ENCODE results near the gene TNFRSF18. TPM values are rescaled to one million over a fixed set of nuclear protein-coding genes. Genes with fewer than 3 reads are reported as not detected.

TNFRSF18 gene
- total RNA-seq, 2 donors from 2014 or later: 3.1 to 3.5 TPM

GRCh38 chr1:1220197-1220596 is 13.8 kb upstream of the TNFRSF18 start:
- Histone ChIP-seq H3K4me3 (no peak overlapping the region), H3K4me1 (replicated peaks) (no peaks in the 10 kb centered on the region), H3K36me3 (peaks cover 7 to 28% of the 10 kb centered on the region in 2 donors), H3K27ac (no peak overlapping the region), H3K27me3 (replicated peaks; ENCODE audit: insufficient read depth) (no peaks in the 10 kb centered on the region), H3K9me3 (no peaks in the 10 kb centered on the region)
- DNase-seq (ENCODE audit: low spot score): no peak
- 87% methylated on average over 24 of the region's 24 CpGs for WGBS
- TF ChIP-seq CTCF (IDR thresholded peaks at IDR 0.05) (no peak), POLR2A (IDR thresholded peaks at IDR 0.05) (no peak), POLR2AphosphoS5 (IDR thresholded peaks at IDR 0.05) (no peak)
- intact Hi-C loops (cut with DNase I): no loop called here

- Histone ChIP-seq H3K36me3 (peaks cover 7 to 28% of the 10 kb centered on the region in 2 donors), H3K9me3 (no peaks in the 10 kb centered on the region), H3K27ac (no peak overlapping the region), H3K27me3 (replicated peaks; ENCODE audit: insufficient read depth) (no peaks in the 10 kb centered on the region), H3K4me3 (no peak overlapping the region), H3K4me1 (replicated peaks) (no peaks in the 10 kb centered on the region)
- TF ChIP-seq POLR2A (IDR thresholded peaks at IDR 0.05): no peak
- TF ChIP-seq POLR2AphosphoS5 (IDR thresholded peaks at IDR 0.05): no peak
- TF ChIP-seq CTCF (IDR thresholded peaks at IDR 0.05): no peak
- 94% methylated on average over 19 of the region's 20 CpGs for WGBS
- intact Hi-C loops (cut with DNase I): no loop called here
- no peak for DNase-seq (ENCODE audit: low spot score)
These were observed 12.9 kb upstream of the TNFRSF18 start for GRCh38 chr1:1219341-1219740.

GRCh38 chr1:1218524-1219200 is 12.3 kb upstream of the TNFRSF18 start:
- WGBS: 94% methylated on average over 36 of the region's 36 CpGs
- Histone ChIP-seq H3K27me3 (replicated peaks; ENCODE audit: insufficient read depth) (no peaks in the 10 kb centered on the region), H3K36me3 (peaks cover 7 to 26% of the 10 kb centered on the region in 2 donors), H3K27ac (no peak overlapping the region), H3K9me3 (no peaks in the 10 kb centered on the region), H3K4me3 (no peak overlapping the region), H3K4me1 (replicated peaks) (no peaks in the 10 kb centered on the region)
- TF ChIP-seq CTCF (IDR thresholded peaks at IDR 0.05) (no peak), POLR2AphosphoS5 (IDR thresholded peaks at IDR 0.05) (no peak), POLR2A (IDR thresholded peaks at IDR 0.05) (no peak)
- intact Hi-C loops (cut with DNase I): no loop called here
- DNase-seq (ENCODE audit: low spot score): no peak

GRCh38 chr1:1217621-1218523 is 11.5 kb upstream of the TNFRSF18 start:
- intact Hi-C loops (cut with DNase I): no loop called here
- no peaks in the 10 kb centered on the region for H3K9me3 ChIP-seq
- no peak overlapping the region for H3K27ac ChIP-seq
- no peak overlapping the region for H3K4me3 ChIP-seq
- WGBS: 80% methylated on average over 52 of the region's 52 CpGs
- no peaks in the 10 kb centered on the region for H3K27me3 ChIP-seq (replicated peaks; ENCODE audit: insufficient read depth)
- TF ChIP-seq POLR2A (IDR thresholded peaks at IDR 0.05) (no peak), CTCF (IDR thresholded peaks at IDR 0.05) (no peak), POLR2AphosphoS5 (IDR thresholded peaks at IDR 0.05) (peak; percentile 49)
- DNase-seq (ENCODE audit: low spot score): no peak
- no peaks in the 10 kb centered on the region for H3K4me1 ChIP-seq (replicated peaks)
- H3K36me3 ChIP-seq: peaks cover 7 to 18% of the 10 kb centered on the region in 2 donors

Measured in prostate gland (tissue), 2 donors.